Measurements from ENCODE around the gene PIK3CG.

GRCh38 chr7:106862317-106863089 is 2.6 kb upstream of the PIK3CG start:
- no peak for TF ChIP-seq POLR2A (IDR thresholded peaks at IDR 0.05; ENCODE audit: low read depth, low read length)
- TF ChIP-seq POLR2AphosphoS5 (IDR thresholded peaks at IDR 0.05; ENCODE audit: low read depth, low read length), result no peak
- no peak for TF ChIP-seq TAF1 (IDR thresholded peaks at IDR 0.05; ENCODE audit: borderline replicate concordance, low read depth, low read length)
